ENCODE results near the gene SLC25A48.

SLC25A48 gene

GRCh38 chr5:135886136-135886535 lies 51.7 kb downstream of the SLC25A48 start:
- DNase-seq = no peak

- DNase-seq = peak; percentile 50 to 75
These were observed 53.0 kb downstream of the SLC25A48 start for GRCh38 chr5:135887447-135887864.

DNA sequence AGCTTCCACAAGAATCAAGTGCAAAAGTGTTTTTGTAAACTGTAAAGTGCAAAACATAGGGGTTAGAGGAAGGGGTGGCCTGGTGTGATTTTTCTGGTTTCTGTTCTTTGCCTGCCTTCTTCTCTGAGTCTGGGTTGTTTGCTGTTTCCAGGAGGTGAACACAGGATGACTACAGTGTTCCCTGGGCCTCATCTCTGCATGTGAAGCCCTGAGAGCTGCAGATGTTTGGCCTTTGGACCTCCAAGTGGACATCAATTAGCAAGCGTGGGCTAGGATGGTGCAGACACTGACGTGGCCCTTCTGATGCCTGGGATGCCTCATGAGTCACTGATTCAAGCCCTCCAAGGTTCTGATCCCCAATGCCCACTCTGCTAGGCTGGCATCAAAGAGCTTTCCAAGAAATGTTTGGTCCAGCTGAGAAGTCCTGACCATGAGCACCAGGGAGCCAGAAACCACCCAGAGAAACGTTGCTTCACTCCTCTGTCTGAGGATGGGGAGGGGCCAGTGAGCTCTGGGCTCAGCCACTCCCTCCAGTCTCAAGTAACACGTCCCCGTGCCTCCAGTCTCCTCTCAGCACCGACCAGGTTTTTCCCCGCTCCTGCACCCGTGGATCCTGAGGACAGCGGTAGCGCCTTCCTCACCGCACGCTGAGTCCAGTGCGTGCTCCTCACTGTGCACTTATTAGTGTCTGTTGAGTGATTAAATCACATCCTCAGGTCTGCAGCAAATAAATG lies 53.6 kb downstream of the SLC25A48 start:
- no peak for DNase-seq

DNA sequence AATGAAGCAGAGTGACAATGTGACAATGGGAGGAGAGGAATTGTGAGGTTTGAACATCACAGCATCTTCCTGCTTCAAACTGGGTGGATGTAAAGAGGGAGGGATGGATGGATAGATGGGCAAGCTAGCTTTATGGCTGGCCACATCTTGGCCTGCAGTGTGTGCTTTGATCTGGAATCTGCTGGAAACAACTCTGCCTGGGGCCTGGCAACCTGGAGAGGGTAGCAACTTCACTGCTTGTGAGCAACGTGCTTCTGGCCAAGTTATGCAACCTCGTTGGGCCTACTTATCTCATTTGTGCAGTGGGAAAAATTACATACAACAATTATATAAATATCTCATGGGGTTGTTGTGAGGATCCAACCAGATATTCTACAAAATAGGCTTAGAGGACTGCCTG lies 55.8 kb downstream of the SLC25A48 start:
- DNase-seq = no peak

DNA sequence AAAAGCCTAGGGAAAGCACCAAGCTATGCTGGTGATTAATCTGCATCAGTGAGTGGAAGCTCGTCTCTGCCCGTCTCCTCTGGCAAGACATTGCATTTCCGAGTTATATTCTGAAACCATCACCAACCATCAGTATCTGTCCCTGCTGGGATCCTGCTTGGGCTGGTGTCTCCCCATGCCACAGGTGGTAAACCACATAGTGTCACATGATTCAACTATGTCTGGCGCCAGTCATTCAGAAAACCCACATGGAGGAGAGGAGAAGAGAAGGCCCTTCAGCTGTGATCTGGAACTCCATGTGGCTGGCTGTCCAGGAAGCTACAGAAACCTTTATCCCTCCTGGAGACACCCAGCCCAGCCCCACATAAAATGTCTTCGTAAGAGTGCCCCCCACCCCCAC lies 56.4 kb downstream of the SLC25A48 start:
- no peak for DNase-seq

GRCh38 chr5:135891268-135891667 lies 56.8 kb downstream of the SLC25A48 start:
- no peak for DNase-seq

DNA sequence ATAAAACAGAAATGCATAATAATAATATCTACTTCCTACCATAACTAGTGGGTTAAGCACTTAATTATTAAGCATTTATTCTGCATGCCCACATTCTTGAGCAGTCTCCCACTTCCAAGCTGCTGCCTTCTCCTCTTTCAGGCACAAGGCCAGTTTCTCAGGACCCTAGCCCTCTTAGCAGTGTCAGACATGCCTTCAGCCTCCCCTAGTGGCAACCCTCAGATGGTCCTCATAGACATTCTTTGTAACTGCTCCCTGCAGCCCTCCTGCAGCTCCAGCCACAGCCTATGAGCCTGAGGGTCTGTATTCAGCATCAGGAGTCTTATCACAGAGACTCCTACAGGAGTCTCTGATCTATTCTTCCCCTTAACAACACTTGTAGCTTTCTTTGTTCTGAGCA lies 57.3 kb downstream of the SLC25A48 start:
- DNase-seq = no peak

DNA sequence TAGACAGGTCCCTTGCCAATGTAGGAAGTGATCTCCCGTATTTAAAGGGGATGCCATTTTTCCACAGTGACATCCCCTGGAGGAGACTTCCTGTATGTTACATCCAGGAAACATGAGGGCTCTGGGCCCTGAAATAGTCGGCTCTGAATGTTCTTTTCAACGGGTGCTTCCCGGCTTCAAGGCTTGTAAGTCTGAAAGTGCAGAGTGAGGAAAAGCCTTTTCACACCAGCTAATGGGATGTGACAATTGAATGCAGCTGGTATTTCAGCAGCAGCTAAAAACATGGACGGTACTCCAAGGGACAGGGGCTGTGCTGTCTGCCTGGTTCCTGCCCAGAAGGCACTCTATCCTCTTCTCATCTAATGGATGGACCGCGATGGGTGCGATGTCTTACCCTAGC lies 59.8 kb downstream of the SLC25A48 start:
- DNase-seq = no peak

DNA sequence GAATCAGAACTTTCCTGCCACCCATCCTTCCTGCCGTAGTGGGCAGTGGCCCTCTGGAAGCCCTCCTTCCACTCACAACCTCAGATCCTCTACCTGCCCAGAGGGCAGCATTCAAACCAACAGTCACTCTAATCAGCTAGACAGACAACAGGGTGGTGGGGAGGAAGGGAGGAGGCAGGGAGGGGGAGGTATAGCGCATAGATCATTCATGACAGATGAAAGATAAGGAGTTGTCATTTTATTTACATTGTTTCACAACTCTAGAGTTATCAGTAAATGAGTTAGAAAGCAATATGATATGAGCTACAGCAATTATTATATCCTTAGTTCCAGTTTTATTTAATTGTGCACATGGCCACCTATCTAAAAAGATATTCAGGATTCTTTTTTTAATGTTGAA lies 60.3 kb downstream of the SLC25A48 start:
- no peak for DNase-seq

GRCh38 chr5:135895474-135896006 lies 61.1 kb downstream of the SLC25A48 start, which contains the start of gene IL9:
IL9 (minus strand) TSS chr5:135895841; CDS start chr5:135895816, 25 bp downstream.
- no peak for DNase-seq

GRCh38 chr5:135898651-135899050 lies 64.2 kb downstream of the SLC25A48 start:
- no peak for DNase-seq

DNA sequence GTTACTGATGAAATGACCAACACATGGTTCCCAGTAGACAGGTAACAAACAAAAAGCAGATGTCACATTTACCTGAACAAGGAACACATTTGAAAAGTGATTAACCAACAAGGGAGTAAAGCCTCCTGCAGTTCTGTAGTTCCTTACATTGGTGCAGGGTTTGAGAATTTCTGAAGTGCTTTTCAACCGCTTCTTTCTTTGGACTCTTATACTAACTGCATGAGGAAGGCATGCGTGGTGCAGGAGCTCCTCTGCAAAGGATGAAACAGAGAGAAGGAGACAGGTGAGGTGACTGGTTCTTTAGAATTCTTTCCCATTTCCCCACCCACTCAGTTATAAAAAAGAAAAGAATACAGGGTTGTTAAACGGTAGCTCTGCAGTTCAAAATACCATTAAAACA lies 65.8 kb downstream of the SLC25A48 start:
- no peak for DNase-seq

- no peak for DNase-seq
These were observed 67.2 kb downstream of the SLC25A48 start for GRCh38 chr5:135901633-135902032.

DNA sequence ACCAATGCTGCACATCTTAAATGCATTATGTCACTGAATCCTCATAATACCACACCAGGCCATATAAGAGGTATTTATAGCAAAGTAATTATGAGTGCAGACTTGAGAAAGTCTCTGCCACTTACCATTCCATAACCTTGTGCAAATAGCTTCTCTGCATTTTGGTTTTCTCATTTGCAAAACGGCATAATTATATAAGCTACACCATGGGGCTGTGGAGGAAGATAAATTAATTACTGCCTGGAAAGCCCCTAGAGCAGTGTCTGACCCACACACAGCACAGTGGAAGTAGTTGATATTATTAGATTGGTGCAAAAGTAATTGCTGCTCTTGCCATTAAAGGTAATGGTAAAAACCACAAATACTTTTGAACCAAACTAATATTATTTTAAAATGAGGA lies 70.7 kb downstream of the SLC25A48 start:
- no peak for DNase-seq

DNA sequence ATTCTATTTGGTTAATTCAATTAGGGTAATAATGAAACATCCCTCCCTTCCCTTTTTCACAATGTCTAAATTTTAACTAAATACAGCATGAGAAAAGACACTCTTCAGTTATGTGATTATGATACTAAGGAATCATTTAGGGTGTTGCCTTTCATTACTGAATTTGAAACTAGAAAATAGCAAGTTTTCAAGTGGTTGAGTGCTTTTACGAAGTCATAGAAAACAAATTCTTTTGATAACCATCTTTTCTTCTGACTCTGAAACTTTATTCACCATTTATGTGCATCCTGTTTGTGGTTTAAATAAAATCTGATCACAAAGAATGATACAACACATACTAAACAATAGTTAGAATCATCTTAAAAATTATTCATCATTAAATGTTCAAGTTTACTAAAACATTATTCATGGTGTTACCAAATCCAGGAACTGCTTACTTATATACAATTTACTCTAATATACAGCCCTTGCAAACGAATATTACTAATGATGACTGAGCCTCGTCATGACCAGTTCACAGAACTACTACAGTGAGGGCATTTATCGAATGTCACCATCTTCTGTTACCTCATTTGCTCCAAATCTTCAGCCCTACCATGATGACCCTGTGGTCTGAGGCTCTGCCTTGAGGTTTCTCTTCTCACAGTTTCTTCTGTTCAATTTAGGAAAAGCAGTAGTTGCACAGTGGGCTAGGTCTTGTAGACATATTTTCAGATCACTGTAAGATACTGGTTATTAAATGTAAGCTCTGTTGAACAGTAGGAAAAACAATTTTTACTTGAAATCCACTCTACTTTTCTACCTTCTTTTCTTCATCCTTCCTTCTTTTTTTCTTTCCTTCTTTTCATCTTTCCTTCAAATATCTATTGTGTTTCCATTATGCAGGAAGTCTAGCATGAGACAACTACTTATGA lies 79.5 kb downstream of the SLC25A48 start:
- DNase-seq = no peak

DNA sequence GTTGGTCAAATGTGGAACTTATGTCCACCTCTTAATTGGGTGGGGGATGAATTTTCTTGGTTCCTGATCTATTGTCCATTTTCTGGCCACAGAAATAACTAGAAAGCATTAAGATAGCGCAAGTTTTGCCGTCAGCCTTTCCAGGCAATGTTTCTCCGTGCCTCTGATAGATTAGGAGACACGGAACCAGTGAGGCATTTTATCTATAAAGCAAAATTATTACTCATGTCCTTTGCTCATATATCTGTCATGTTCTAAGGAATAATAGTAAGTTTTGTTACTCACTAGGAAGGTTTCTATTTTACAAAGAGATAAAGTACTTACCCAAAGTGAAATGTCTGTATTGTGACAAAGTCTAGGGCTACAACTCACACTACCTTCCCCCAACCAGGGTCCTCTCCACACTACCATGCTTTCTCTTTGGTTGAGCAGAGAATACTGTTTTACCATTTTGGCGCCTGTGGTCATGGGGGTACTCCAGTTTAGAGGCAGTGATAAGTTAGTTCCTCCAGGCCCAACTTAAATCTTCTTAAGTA lies 81.1 kb downstream of the SLC25A48 start:
- no peak for DNase-seq

DNA sequence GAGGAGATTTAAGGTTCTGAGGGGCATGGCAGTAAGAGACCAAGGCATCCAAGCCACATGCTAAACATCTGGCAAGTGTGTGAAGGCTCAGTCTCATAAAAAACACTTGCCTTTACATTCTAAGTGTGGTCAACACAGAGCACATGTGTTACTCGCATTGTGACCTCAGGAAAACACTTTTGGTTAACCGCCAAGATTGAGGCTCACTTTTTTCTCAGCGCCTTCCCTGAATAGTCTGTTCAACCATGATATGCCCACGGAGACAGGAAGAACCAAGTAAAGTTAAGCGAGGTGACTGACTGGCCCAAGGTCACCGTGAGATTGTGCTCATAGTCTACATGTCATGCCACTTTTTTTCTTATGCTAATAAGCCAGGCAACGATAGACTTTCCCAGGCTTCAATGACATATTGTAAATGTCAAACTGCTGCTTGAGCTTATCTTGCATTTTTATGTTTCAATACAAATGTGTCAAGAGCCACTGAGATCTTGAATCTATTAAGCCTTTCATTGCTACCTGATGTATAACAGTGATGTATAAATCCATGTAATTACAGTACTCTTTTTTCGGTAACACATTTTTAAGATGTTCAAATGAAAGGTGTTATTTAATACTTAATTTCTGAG lies 82.3 kb downstream of the SLC25A48 start:
- DNase-seq = peak in 1 of 2 donors; percentile 7

DNA sequence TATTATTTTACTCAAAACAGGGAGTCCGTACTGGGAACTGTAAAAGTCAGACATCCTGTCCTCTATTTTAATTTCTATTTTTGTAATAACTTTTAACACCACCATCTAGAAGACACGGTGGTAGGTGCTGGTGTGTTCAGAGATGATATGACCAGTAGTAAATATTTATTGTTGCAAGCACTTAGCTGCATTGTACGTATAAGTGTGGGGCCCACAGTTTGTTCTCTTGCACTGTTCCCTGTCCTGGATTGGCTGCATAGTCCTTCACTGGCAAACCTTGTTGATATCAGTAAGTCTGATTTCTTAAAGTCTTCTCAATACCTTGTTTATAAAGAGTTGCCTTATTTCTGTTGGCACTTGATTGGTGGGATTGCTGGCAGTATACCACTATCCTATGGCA lies 85.7 kb downstream of the SLC25A48 start:
- no peak for DNase-seq

GRCh38 chr5:135921388-135921787 lies 86.9 kb downstream of the SLC25A48 start:
- no peak for DNase-seq

DNA sequence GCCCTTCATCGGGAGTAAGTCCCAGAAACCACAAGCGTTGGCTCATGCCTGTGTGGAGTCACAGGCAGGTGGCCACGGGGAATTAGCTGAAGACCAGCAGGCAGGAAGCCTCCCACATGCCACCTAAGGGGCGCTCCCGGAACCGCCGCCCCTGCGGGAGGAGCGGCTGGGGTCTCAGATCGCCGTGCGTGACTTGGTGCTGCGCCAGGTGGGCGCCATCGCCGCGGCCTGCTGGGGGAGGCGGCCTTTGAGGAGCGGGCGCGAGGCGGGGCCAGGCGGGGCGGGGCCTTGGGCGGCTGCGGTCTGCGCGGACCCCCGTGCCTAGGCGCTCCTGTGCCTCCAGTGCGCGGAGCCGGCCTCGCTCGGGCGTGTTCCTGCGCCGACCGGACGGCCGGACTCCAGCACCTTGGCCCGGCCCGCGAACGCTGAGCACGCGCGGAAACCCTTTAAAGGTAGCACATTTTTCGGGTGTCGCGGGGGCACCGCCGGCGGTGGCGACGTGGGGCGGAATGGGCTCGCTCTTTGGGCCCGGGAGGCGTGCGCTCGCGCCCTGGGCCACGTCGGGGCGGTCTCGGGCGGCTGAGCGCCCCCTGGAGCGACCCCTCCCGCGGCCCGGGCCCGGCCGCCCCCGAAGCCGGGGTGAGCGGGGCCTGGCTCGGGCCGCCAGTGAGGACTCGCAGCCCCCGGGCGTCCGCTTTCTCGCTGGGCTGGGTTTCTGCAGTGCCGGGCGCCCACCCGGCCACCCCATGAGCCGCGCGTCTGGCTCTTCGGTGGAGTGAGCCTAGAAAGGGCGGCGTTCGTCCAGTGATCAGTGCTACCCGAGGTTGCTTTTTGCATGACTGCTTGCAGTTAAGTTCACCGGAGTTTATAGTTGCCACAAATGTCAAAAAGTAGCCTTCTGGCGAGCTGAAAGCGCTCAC lies 95.8 kb downstream of the SLC25A48 start:
- DNase-seq = no peak

DNA sequence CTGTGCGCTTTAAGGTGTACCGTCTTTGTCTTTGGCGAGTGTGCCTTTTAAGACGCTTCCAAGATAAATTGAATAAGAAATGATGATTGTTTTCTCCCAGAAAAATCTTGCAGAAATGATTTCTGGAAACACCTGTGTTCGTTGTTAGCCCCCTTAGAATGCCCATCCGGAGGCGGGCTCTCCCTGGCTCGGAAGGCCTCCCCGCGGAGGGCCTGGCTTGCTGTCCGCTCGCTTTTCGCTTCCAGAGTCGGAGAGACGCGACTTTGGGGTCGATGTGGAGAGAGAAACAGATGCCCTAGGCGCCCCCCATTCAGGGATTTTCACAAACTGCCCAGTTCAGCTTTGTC lies 96.5 kb downstream of the SLC25A48 start:
- DNase-seq = no peak

DNA sequence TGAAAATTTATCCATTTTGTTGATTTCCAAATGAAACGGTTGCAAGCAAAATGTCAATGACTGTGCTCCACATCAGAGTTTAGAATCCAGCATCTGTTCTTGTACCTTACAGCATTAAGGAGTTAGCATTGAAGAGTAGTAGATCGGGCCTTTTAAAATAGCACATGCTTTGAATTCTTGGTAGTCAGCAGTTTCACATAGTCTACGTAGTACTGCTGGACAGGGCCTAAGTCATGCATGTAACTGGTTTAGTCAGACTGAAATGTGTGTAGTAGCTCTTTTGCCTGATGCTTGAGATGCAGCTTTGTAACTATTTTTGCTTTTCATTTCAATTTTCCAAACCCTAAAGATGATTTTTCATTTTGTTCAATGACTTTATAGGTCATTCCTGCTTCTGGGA lies 100.5 kb downstream of the SLC25A48 start:
- DNase-seq = no peak
